Body of pancreas (tissue), 4 donors: ENCODE results near the gene MRO. TPM values are rescaled to one million over a fixed set of nuclear protein-coding genes. Genes with fewer than 3 reads are reported as not detected.

Source experiments
- ATAC-seq: fragments of 150-250 bp; one replicate; pipeline ENCODE4 v1.9.1; 2016
- DNase-seq, 4 donors: peaks; one replicate each; pipeline ENCODE4 v3.0.0-alpha.2; 2019
- H3K27ac ChIP-seq, 4 donors: fragments of 200-600 bp; sonication (generic); 1 replicate in 3 of 4; 2 replicates in 1 of 4; pipeline versions ENCODE4 v1.5.1 to v1.6.1; 2016 to 2019; ENCODE audit warnings: mild to moderate bottlenecking in 1 of 4, mixed read lengths in 1 of 4, moderate library complexity in 1 of 4
- H3K27me3 ChIP-seq, 2 donors: fragments of 200-600 bp; sonication (generic); one replicate each; pipeline ENCODE4 v1.6.0; 2016; ENCODE audit warnings: mild to moderate bottlenecking in 1 of 2
- H3K36me3 ChIP-seq, 2 donors: fragments of 200-600 bp; sonication (generic); replicated peaks in 1 of 2; 2 replicates each; pipeline ENCODE4 v1.5.1; 2016; ENCODE audit warnings: low read depth in 2 of 2; ENCODE audit not compliant: insufficient read depth in 1 of 2
- H3K4me1 ChIP-seq: fragments of 200-600 bp; sonication (generic); one replicate; pipeline ENCODE4 v1.6.0; 2016
- H3K4me3 ChIP-seq, 2 donors: fragments of 200-600 bp; sonication (generic); 1 replicate in 1 of 2; 2 replicates in 1 of 2; pipeline ENCODE4 v1.5.1; 2016 to 2019
- H3K9me3 ChIP-seq, 3 donors: fragments of 200-600 bp; sonication (generic); 1 replicate in 2 of 3; 2 replicates in 1 of 3; pipeline ENCODE4 v1.5.1; 2016
- POLR2A ChIP-seq, 3 donors: fragments of 450-650 bp; IDR thresholded peaks; one replicate each; pipeline ENCODE4 v1.6.1; 2016; ENCODE audit warnings: antibody characterized with exemption in 3 of 3, mild to moderate bottlenecking in 2 of 3
- WGBS, 2 donors: methylation state at CpG; one replicate each; pipeline ENCODE4 v1.1.5; 2017; 5-methylcytosine and 5-hydroxymethylcytosine counted together
- intact Hi-C: fragments of 100-400 bp; cut with DNase I; formaldehyde crosslinking; loops from one replicate; pipeline ENCODE4 v1.15.1; 2023
- total RNA-seq, 2 donors: library from RNA; depleted of rRNA; stranded (reverse); fragments of >200 nt; gene quantifications; one replicate each; pipeline ENCODE4 v1.1.0, GENCODE V29; 2016
- TF ChIP-seq, protein P1 (sequence below), 7 experiments: fragments of 450-650 bp in 4 of 7; fragments of 200-600 bp in 3 of 7; sonication (generic) in 3 of 7; IDR thresholded peaks; one replicate each; pipeline ENCODE4 v1.5.1; 2016 to 2019; ENCODE audit warnings: antibody characterized with exemption in 7 of 7

The MRO gene
- total RNA-seq, 2 donors from 2014 or later, result 0.26 to 0.66 TPM

DNA sequence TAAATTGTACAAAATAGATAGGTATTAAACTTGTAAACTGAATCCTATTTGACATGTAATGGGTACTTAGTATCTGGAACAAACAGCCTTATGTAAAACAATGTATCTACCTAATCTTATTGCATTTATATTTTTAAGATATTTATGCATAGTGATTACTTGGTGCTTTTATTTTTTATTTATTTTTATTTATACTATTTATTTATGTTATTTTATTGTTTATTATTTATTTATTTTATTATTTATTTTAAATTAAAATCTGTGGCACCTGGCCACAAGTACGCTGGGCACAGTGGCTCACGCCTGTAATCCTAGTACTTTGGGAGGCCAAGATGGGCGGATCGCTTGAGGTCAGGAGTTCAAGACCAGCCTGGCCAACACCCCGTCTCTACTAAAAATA lies 26.9 kb downstream of the MRO start:
- Histone ChIP-seq H3K27me3 (no peaks in the 10 kb centered on the region), H3K27ac (peak overlapping the region in 3 of 4 donors; percentile 75 to 93 (median 84)), H3K9me3 (no peaks in the 10 kb centered on the region), H3K4me3 (no peak overlapping the region), H3K36me3 (no peaks in the 10 kb centered on the region), H3K4me1 (peaks cover 72% of the 10 kb centered on the region)
- ATAC-seq (no peak), DNase-seq (no peak)
- intact Hi-C loops, result no loop called here
- WGBS, 2 donors, result 44 to 58% methylated on average over 5 of the region's 5 CpGs
- TF ChIP-seq POLR2A (IDR thresholded peaks at IDR 0.05), result no peak
- TF ChIP-seq, protein P1, sequence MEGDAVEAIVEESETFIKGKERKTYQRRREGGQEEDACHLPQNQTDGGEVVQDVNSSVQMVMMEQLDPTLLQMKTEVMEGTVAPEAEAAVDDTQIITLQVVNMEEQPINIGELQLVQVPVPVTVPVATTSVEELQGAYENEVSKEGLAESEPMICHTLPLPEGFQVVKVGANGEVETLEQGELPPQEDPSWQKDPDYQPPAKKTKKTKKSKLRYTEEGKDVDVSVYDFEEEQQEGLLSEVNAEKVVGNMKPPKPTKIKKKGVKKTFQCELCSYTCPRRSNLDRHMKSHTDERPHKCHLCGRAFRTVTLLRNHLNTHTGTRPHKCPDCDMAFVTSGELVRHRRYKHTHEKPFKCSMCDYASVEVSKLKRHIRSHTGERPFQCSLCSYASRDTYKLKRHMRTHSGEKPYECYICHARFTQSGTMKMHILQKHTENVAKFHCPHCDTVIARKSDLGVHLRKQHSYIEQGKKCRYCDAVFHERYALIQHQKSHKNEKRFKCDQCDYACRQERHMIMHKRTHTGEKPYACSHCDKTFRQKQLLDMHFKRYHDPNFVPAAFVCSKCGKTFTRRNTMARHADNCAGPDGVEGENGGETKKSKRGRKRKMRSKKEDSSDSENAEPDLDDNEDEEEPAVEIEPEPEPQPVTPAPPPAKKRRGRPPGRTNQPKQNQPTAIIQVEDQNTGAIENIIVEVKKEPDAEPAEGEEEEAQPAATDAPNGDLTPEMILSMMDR (IDR thresholded peaks at IDR 0.05), result no peak

DNA sequence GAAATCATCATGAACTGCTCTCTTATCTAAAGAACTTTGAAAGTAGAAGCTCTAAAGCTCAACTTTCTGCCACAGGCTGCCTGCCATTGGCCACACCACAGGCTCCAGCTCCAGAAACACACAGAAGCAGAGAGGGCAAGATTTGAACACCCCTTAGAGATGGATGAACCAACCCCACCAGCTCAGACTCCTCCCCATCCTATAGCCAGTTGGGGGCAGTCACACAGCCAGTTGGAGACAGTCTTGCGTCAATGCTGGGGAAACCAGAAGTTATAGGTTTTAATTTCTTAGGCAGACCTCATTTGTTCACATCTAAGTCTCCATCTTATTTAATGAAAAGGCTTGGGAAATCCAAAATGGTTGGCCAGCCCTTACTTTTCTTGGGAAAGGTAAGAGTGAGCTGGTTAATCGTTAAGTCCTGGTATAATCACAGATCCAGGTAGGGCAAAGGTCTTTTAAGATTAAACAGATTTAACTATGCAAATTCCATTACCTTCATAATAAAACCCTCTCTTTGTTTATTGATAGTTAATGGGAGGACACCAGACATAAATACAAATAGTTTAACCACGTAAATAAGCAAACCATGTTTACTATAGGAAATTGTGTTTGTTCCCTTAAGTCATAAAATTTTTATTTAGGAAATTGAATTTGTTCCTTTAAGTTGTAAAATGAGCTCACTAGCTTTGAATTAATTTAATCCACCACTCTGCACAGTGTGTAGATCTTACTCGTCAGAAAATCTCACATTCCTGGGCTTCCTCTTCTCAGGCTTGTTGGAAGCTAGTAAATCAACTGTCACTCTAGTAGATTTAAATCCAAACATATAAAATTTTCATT lies 28.0 kb downstream of the MRO start:
- no peak overlapping the region for H3K4me3 ChIP-seq
- no peaks in the 10 kb centered on the region for H3K36me3 ChIP-seq
- WGBS, 2 donors, result 35% methylated on average over 4 of the region's 4 CpGs
- ATAC-seq, result peak; percentile 26
- DNase-seq, result no peak
- H3K27me3 ChIP-seq, result no peaks in the 10 kb centered on the region
- no peaks in the 10 kb centered on the region for H3K9me3 ChIP-seq
- peak overlapping the region in 3 of 4 donors; percentile 49 to 84 (median 66) for H3K27ac ChIP-seq
- intact Hi-C loops, result no loop called here
- no peak for TF ChIP-seq POLR2A (IDR thresholded peaks at IDR 0.05)
- TF ChIP-seq, protein P1 (IDR thresholded peaks at IDR 0.05), result no peak
- peaks cover 62% of the 10 kb centered on the region for H3K4me1 ChIP-seq

DNA sequence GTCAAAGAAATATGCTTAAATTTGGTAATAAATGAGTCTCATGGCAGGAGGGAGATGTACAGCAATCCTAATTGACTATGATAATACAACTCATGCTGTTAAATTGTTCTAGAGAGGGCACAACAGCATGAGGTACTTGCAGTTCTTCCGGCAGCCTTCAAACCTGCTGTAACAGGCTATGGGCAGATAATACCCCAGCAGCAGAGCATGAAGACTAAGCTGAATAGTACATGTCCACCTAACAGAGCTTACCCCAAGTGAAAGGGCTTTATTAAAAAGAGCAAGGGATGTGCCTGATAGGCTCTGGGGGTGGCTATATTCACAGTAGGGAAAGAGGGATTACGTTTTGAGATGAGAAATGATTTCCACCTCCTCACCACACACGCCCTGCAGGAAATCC lies 28.9 kb downstream of the MRO start:
- Histone ChIP-seq H3K9me3 (no peaks in the 10 kb centered on the region), H3K4me3 (no peak overlapping the region), H3K4me1 (peaks cover 53% of the 10 kb centered on the region), H3K27me3 (no peaks in the 10 kb centered on the region), H3K27ac (peak overlapping the region in 2 of 4 donors; percentile 49 to 66), H3K36me3 (no peaks in the 10 kb centered on the region)
- no peak for TF ChIP-seq POLR2A (IDR thresholded peaks at IDR 0.05)
- TF ChIP-seq, protein P1 (IDR thresholded peaks at IDR 0.05), result no peak
- intact Hi-C loops, result no loop called here
- DNase-seq (no peak), ATAC-seq (no peak)
- 79 to 80% methylated on average over 3 of the region's 3 CpGs for WGBS, 2 donors

DNA sequence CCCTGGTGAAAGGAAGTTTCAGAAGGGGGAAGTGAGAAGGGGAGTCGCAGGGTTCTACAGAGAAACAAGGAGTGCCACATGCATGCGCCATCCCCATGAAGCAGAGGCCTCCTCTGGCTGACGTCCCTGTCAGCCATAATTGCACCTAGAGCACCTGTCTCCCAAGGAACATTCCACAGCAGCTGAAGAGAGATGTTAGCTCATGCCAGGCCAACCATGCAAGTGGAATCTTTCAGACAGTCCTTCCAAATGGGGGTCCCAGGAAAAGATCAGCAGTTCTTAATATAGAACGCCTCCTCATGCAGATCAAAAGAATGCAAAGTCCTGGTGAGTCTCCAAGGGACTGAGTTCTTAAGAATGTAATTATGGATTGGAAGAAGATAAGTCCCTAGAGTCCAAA lies 29.6 kb downstream of the MRO start:
- no peak overlapping the region for H3K4me3 ChIP-seq
- no peak for DNase-seq
- H3K27ac ChIP-seq, result no peak overlapping the region
- no peaks in the 10 kb centered on the region for H3K36me3 ChIP-seq
- TF ChIP-seq, protein P1 (IDR thresholded peaks at IDR 0.05), result no peak
- TF ChIP-seq POLR2A (IDR thresholded peaks at IDR 0.05), result no peak
- no peaks in the 10 kb centered on the region for H3K9me3 ChIP-seq
- intact Hi-C loops, result no loop called here
- H3K4me1 ChIP-seq, result peaks cover 46% of the 10 kb centered on the region
- no peaks in the 10 kb centered on the region for H3K27me3 ChIP-seq
- WGBS, 2 donors, result 87 to 90% methylated on average over 4 of the region's 4 CpGs
- ATAC-seq, result no peak

DNA sequence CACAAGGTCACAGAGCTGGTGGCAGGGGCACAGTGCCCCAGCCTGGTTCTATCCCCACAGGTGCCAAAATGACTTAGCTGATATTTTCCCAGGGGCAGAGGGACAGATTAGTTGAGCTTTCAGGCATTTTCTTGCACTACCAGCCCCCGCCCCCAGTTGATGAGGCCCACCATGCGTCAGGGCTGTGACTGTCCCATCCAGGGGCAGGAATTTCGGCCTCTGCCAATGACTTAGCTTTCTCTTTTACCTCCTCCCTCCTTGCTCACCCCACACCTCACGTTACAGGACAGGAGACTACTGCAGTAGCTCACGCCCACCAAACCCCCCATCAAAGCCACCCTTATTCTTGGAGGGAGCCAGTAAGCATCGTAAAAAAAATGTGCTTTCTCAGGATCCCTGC lies 31.5 kb downstream of the MRO start:
- 76 to 83% methylated on average over 6 of the region's 6 CpGs for WGBS, 2 donors
- DNase-seq (no peak), ATAC-seq (no peak)
- H3K4me3 ChIP-seq, result no peak overlapping the region
- TF ChIP-seq, protein P1 (IDR thresholded peaks at IDR 0.05), result no peak
- no peak for TF ChIP-seq POLR2A (IDR thresholded peaks at IDR 0.05)
- H3K27ac ChIP-seq, result no peak overlapping the region
- no peaks in the 10 kb centered on the region for H3K36me3 ChIP-seq
- H3K9me3 ChIP-seq, result no peaks in the 10 kb centered on the region
- H3K4me1 ChIP-seq, result peaks cover 26% of the 10 kb centered on the region
- no peaks in the 10 kb centered on the region for H3K27me3 ChIP-seq
- intact Hi-C loops, result no loop called here
